ENCODE data around the gene RAB20.
"Not testable (repeated sequence)": the region's sequence is repeated elsewhere in the genome, so short reads cannot be mapped to it uniquely, and the experiment has no call there.

The RAB20 gene

DNA sequence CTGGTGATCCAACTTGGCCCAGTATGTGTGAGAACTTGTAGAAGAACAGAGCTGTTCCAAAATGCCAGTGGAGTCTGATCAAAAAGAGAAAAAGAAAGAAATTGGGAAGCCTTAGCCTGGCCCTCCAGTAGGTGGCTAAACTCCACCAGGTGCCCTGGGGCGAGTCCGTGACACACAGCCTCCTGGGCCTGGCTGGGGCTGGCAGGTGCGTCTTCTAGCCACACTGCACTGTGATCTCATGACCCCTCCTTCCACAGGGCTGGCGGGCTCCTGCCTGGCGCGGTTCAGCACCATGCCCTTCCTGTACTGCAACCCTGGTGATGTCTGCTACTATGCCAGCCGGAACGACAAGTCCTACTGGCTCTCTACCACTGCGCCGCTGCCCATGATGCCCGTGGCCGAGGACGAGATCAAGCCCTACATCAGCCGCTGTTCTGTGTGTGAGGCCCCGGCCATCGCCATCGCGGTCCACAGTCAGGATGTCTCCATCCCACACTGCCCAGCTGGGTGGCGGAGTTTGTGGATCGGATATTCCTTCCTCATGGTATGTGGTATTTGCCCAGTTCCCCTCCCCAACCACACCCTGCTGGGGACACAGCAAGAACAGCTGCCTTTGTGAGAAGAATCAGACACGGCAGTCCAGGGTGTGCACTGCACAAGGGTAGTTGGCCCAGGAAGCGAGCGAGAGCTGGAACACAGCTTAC is 53.7 kb downstream of the RAB20 start:
- no peak for DNase-seq

DNA sequence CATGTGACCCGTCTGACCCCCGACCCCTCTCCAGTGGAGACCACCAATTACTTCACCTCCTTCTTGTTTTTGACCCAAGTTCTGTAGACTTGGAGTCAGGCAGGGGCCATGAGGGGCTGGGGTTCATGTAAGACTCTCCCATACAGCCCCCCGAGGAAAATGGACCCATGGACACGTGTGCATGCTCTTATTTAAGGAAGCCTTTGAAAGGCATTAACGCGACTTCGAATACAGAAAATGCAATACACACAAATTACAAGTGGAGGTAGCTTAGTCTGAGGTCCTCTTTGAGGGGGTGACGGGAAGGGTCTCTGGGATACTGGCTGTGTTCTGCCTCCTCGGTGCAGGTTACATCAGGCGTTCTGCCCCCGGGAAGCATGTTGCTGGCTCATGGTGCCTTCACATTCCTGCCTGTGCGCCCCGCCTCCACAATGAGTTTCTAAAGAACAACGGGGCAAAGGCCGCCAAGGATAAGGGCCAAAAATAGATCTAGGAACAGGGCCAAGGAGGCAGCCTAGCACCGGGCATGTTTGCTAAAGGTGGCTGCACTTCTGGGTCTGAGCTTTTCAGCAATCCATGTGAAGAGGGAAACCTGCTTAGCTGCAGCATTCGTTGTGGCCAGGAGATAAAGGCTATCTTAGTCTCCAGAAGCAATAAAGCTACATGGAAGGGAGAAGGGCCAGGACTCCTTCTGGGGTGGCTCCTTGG is 54.5 kb downstream of the RAB20 start:
- no peak for DNase-seq

DNA sequence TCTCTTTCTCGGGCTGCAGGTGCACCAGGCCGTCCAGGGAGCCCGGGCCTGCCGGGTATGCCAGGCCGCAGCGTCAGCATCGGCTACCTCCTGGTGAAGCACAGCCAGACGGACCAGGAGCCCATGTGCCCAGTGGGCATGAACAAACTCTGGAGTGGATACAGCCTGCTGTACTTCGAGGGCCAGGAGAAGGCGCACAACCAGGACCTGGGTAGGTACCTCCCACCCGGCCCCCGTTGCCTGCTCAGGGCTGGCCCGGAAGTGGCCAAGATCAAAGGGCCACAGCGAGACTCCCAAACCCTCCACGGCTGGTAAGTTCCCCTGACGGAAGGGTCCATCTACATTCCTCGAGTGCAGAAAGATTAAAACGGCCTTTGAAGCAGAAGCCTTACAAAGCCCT is 55.1 kb downstream of the RAB20 start:
- no peak for DNase-seq

DNA sequence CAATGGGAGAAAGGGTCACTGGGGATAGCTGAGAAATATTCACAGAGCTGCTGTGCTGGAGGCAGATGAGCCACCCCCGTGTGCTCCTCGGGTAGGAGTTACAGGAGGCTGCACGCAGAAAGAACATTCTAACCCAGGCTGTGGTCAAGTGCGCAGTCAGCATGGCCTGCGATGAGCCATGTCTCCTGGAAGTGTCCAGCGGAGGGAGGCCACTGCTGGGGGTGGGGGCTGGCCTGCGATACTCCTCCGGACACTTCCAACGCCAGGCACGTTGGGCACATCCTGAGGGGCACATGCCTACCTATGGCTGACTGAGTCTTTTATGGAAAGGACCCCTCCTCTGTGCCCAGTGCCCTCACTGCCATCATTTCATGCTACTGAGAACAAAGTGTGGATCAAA is 55.9 kb downstream of the RAB20 start:
- DNase-seq: no peak

DNA sequence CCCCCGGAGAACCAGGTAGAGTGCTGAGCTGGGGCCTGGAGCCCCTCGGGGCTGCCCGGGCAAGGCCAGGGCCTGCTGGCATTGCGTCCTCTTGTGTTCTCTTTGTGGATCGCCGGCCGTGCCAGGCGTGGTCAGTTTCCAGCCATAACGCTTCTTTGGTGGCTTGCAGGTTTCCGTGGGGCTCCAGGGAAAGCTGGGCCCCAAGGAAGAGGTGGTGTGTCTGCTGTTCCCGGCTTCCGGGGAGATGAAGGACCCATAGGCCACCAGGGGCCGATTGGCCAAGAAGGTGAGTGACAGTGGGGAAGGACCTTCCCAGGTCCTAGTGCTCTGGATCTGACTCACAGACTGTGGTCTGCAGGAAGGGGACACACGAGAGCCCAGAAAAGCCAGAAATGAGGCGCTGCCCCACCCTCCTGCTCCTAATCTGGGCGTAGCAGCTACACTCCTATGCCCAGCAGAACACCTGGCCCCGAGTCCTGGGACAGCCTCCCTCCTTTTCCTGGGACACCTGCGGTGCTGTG is 57.5 kb downstream of the RAB20 start:
- no peak for DNase-seq

GRCh38 chr13:110503037-110503901 is 58.3 kb downstream of the RAB20 start:
- DNase-seq: no peak

DNA sequence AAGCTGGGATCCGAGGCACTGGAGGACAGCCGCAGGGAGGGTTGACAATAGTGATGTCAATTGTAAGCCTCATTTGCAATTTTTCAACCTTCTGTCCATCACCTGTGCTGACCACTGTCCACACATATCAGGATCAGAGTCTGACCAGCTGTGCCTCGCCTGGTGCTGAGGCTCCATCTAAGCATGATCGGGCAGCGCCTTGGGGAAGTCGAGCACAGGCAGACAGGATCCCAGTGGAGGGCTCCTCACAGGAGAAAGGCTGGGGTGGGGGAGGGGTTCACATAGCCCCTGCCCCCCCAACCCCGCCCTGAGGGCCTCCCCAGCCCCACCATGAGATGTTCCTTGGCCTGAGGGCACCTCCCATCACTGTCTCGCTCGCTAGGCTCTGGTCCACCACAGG is 60.3 kb downstream of the RAB20 start:
- DNase-seq: no peak

- DNase-seq: no peak
These were observed 61.2 kb downstream of the RAB20 start for GRCh38 chr13:110500341-110500740.

DNA sequence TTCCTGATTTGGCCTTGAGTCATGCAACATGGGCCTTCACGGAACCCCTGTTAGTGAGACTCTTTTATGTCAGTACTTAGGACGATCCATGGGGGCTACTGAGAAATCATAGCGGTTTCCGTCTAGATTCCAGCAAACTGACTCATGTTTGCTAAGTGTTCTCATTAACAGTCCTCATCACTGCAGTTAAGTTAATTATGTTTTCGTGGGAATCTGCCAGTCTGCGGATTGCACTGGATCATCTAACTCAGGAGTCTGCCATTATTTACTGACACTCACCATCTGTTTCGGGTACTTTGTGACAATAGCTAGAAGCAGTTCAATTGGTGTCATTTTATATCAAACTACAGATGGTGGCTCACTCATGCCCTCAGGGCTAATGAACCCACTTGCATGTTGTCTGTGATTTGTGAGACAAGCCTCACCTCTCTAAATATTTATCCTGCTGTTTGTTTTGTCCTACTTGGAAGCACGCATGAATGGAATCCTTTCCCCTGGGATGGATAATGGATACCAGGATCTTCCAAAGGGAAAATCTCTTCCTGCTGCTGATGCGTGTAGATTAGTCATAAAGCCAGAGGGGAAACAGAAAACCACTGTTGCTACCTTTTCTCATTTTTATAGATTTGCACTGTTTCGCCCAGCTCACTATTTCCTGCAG is 61.8 kb downstream of the RAB20 start:
- DNase-seq: no peak

DNA sequence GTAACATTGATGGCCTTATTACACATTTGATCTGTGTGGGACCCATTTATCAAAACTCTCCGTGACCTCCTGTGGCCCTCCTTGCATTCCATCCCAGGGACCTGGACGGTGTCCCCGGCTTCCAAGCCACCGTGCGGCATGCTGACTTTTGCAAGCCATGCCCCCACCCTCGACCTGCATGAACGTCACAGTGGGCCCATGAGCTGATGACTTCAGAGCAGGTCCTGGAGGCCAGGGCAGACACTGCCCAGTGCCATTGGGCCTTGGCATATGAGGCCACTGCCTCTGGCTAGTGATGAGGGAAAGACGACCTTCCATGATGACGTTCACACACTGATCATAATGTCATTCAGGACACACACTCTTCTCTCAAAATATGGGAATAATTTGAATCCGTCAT is 62.8 kb downstream of the RAB20 start:
- DNase-seq: no peak

- DNase-seq: no peak
These were observed 63.2 kb downstream of the RAB20 start for GRCh38 chr13:110498327-110498726.

GRCh38 chr13:110497896-110498295 is 63.6 kb downstream of the RAB20 start:
- DNase-seq: not testable (repeated sequence)

GRCh38 chr13:110497003-110497402 is 64.5 kb downstream of the RAB20 start:
- no peak for DNase-seq

DNA sequence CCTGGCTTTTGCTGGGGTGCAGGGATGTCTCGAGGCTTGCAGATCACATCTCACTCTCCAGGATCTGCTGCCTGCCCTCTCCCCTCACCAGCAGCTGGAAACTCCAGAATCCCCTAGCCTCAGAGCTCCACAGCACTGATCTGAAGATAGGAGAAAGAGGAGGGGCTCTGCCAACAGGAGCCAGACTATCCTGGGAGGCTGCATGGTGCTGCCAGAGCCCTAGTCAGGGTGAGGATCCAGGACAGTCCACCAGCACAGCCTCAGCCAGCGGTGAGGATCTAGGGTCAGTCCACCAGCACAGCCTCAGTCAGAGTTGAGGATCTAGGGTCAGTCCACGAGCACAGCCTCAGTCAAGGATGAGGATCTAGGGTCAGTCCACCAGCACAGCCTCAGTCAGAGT is 65.2 kb downstream of the RAB20 start:
- DNase-seq: no peak

DNA sequence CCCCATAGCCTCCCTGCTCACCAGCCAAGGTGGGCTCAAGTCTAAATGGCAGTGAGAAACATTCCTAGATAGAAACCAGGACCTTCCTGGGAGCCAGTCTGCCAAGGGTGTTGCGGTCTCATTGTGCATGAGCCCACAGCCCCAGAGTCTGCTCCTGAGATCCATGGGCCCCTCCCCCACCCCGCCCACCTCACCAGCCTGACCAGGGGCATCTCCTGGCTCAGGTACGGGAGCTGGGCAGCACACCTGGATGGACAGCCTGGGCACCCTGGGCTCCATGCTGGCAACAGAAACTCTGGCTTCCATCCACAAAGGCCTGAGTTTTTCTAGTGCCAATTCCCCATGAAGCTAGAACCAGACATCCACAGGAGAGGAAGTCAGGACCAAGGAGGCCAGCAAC is 65.6 kb downstream of the RAB20 start:
- no peak for DNase-seq

GRCh38 chr13:110495376-110495775 is 66.1 kb downstream of the RAB20 start:
- DNase-seq: no peak

DNA sequence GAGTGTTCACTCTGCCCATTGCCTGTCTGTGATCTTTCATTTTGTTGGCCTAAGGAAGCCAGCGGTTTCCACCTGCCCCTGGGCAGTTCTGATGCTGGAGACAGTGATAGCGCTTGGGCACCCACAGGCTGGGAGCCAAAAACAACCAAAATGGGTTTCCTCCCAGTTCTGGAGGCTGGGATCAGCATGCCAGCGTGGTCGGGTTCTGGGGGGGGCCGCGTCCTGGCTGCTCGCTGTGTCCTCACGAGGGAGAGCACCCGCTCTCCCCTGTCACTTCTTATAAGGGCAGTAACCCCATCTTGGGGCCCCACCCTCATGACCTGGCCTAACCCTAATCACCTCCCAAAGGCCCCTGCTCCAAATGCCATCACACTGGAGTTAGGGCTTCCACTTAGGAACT is 67.9 kb downstream of the RAB20 start:
- no peak for DNase-seq

DNA sequence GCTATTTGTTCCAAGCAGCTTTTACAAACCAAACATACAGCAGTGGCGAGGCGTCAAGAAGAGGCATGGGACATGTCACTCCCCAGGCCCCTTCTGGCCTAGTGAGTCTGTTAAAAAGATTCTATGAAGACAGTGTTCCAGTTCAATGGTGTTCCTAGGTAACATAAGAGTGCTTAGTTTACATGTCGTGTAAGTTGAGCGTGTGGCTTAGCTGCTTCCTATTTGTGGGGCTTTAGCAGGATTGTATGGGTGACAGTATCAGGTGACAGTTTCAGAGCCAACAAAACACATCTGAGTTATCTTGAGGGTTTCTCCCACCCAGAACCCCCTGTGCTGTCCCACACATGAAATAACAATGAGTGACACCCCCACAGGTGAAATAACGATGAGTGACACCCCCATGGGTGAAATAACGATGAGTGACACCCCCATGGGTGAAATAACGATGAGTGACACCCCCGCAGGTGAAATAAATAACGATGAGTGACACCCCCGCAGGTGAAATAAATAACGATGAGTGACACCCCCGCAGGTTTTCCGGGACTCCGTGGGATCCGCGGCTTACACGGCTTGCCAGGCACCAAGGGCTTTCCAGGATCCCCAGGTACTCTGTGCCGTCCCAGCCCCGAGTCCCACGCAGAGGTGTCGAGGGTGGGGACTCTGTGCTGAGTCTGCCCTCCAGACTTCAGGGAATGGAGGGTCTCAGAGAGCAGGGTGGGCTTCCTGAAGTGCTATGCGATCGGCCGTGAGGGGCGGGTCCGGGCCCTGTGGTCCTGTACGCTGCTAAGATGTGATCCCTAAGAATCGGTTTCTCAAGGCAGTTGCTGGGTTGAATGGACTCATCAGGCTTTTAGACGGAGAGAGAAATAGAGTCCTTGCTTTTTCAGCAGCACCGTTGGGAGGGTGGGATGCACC is 68.6 kb downstream of the RAB20 start:
- no peak for DNase-seq

DNA sequence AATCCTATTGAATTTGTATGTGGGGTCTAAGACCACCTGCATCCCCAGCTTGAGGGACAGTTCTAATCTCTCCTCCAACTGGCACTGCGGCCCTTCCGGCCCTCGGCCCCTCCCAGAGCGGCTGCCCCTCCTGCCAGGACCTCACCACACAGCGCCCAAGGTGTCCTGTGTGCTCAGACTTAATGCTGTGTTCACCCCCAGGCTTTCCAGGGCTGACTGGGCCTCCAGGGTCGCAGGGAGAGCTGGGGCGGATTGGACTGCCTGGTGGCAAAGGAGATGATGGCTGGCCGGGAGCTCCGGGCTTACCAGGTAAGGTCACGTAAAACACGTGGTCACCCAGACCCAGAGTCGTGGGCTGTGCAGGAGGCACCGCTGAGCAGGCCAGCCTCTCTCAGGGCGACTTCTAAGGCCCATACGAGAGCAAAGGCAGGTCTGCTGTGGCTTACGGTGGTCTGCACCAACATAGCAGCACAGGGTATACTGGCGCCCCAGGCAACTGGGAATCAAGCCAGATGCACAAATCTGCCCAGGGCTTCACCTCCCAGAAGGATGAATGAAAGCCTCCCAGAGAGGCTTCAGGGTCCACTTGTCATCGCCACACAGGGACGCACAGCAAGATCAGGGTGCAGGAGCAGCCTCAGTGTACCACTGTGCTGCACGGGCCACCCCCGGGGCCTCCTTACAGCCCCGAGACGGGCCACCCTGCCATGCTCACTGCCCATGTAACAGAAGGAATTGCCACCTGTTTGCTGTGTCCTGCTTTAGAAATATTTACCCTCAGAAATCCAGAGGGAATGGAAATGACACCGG is 69.4 kb downstream of the RAB20 start:
- no peak for DNase-seq

- no peak for DNase-seq
These were observed 71.3 kb downstream of the RAB20 start for GRCh38 chr13:110490009-110490770.

Data from NCI-H1436 treated with DMSO at 0.1 percent for 48 hours (cell line).